Left ventricle myocardium inferior (tissue), 1 donor: ENCODE results near the gene LARGE1. TPM values are rescaled to one million over a fixed set of nuclear protein-coding genes. Genes with fewer than 3 reads are reported as not detected.
"Not testable (repeated sequence)": the region's sequence is repeated elsewhere in the genome, so short reads cannot be mapped to it uniquely, and the experiment has no call there.

ENCODE experiments used
- DNase-seq: peaks from one replicate; pipeline ENCODE4 v3.0.0-alpha.2; 2020
- H3K27ac ChIP-seq: fragments of 200-600 bp; replicated peaks from 2 replicates; pipeline ENCODE4 v1.8.0; 2021
- H3K27me3 ChIP-seq: fragments of 200-600 bp; 2 replicates; pipeline ENCODE4 v1.8.0; 2021; ENCODE audit warnings: low read depth
- H3K36me3 ChIP-seq: fragments of 200-600 bp; 2 replicates; pipeline ENCODE4 v1.8.0; 2021
- H3K4me1 ChIP-seq: fragments of 200-600 bp; 2 replicates; pipeline ENCODE4 v1.8.0; 2021
- H3K4me3 ChIP-seq: fragments of 200-600 bp; 2 replicates; pipeline ENCODE4 v1.8.0; 2021; ENCODE audit warnings: mild to moderate bottlenecking, moderate library complexity
- H3K9me3 ChIP-seq: fragments of 200-600 bp; replicated peaks from 2 replicates; pipeline ENCODE4 v1.8.0; 2021
- intact Hi-C: fragments of 100-400 bp; cut with micrococcal nuclease; formaldehyde crosslinking; loops from one replicate; pipeline ENCODE4 v1.11.0; 2022
- total RNA-seq: library from RNA; stranded (reverse); fragmentation: NEBNext Ultra II Directional; extraction: Animal tissue kit (Norgen Biotek cat#: 25700); gene quantifications from one replicate; pipeline ENCODE4 v1.2.1, GENCODE V29; 2021
- TF ChIP-seq, protein P1 (sequence below): fragments of 200-600 bp; IDR thresholded peaks from 2 replicates; pipeline ENCODE4 v1.8.0; 2021; ENCODE audit warnings: antibody characterized with exemption, mild to moderate bottlenecking, borderline replicate concordance
- donor health status: DM: no; HTN: yes; CAD: no; lungs with severe emphysema.

LARGE1 gene
- total RNA-seq, 1 donor from 2014 or later: 117 TPM

DNA sequence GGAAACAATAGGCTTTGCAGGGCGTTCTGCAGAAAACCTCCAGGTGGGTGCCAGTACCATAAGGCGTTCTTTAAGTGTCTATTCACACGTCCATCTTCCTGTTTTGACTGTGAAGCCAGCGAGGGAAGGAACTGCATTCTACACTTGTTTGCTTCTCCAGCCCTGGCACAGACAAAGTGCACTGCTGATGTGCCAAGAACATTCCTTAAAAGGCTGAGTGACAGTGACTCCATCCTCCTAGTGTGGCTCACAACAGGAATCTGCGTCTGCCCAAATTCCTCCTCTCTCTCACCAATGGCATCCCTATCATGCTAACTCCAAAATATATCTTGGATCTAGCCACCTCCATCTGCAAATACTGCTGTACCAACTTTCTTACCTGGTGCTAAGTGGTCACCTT lies 454.7 kb downstream of the LARGE1 start:
- DNase-seq: no peak
- intact Hi-C loops: no loop called here
- H3K4me1 ChIP-seq: peaks cover 40% of the 10 kb centered on the region

DNA sequence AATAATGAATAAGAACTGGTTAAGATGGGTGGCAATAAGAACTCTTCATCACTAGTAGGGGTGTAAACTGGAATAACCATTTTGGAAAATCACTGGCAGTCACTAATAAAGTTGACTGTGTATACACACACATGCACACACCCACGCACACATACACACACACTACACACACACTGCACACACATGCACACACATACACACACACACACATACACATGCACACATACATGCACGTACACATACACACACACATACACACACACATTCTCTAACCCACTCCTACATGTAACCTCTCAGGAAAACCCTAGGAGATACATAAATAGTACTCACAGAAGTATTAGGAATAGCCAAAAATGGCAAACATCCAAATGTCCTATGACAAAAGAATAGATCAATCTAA lies 455.6 kb downstream of the LARGE1 start:
- intact Hi-C loops: no loop called here

More for the DNA sequence above, 454.7 kb downstream of the LARGE1 start:
- TF ChIP-seq, protein P1, sequence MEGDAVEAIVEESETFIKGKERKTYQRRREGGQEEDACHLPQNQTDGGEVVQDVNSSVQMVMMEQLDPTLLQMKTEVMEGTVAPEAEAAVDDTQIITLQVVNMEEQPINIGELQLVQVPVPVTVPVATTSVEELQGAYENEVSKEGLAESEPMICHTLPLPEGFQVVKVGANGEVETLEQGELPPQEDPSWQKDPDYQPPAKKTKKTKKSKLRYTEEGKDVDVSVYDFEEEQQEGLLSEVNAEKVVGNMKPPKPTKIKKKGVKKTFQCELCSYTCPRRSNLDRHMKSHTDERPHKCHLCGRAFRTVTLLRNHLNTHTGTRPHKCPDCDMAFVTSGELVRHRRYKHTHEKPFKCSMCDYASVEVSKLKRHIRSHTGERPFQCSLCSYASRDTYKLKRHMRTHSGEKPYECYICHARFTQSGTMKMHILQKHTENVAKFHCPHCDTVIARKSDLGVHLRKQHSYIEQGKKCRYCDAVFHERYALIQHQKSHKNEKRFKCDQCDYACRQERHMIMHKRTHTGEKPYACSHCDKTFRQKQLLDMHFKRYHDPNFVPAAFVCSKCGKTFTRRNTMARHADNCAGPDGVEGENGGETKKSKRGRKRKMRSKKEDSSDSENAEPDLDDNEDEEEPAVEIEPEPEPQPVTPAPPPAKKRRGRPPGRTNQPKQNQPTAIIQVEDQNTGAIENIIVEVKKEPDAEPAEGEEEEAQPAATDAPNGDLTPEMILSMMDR: no peak
- Histone ChIP-seq H3K27me3 (no peaks in the 10 kb centered on the region), H3K4me3 (no peak overlapping the region), H3K9me3 (peaks cover 13% of the 10 kb centered on the region), H3K36me3 (no peaks in the 10 kb centered on the region), H3K27ac (no peak overlapping the region)

DNA sequence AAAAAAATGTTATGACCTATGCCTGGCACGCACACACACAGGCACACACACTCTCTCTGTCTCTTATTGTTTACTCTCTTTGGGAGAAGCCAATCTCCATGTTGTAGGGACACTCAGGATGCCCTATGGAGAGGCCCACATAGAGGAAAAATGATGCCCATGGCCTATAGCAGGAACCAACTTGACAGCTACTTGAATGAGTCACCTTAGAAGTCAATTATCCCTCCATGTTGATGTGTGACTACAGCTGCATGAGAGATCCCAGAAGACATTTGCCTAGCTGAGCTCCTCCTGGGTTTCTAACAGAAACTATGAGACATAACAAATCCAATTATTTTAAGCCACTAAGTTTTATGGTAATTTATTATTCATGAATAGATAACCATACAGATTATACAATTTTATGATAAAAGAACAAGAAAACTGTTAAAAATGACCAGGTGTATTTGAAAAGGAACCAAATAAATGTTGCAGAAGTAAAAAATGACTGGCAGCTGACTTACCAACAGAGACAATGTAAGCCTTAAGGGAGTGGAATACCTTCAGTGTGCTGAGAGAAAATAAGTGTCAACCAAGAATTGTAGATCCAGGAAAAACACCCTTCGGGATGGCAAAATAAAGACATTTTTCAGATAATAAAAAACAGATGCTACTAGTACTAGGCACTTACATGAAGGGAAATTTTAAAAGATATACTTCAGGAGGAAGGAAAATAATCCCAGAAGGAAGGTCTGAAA lies 458.4 kb downstream of the LARGE1 start:
- H3K9me3 ChIP-seq: peaks cover 13% of the 10 kb centered on the region
- no peaks in the 10 kb centered on the region for H3K27me3 ChIP-seq
- H3K27ac ChIP-seq: no peak overlapping the region
- H3K4me3 ChIP-seq: no peak overlapping the region
- intact Hi-C loops: no loop called here
- peaks cover 39% of the 10 kb centered on the region for H3K4me1 ChIP-seq
- TF ChIP-seq, protein P1: no peak
- no peaks in the 10 kb centered on the region for H3K36me3 ChIP-seq
- no peak for DNase-seq

More for the DNA sequence above, 455.6 kb downstream of the LARGE1 start:
- Histone ChIP-seq H3K27ac (no peak overlapping the region), H3K9me3 (peaks cover 13% of the 10 kb centered on the region), H3K27me3 (no peaks in the 10 kb centered on the region), H3K4me1 (peaks cover 47% of the 10 kb centered on the region), H3K4me3 (no peak overlapping the region), H3K36me3 (no peaks in the 10 kb centered on the region)
- DNase-seq: no peak
- TF ChIP-seq, protein P1: no peak

DNA sequence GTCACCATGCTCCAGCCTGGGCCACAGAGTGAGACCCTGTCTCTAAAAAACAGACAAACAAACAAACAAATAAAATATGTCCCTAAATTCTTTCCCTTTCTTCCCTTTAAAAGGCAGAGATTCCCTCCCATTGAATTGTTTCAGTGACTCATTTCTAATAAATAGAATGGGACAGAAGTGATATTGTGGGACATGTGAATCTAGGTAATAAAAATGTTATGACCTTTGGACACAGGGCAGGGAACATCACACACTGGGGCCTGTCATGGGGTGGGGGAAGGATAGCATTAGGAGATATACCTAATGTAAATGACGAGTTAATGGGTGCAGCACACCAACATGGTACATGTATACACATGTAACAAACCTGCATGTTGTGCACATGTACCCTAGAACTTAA lies 459.0 kb downstream of the LARGE1 start:
- intact Hi-C loops, H3K4me3 ChIP-seq, H3K27me3 ChIP-seq, H3K36me3 ChIP-seq, H3K27ac ChIP-seq, DNase-seq: not testable (repeated sequence)
- H3K9me3 ChIP-seq: peaks cover 13% of the 10 kb centered on the region
- H3K4me1 ChIP-seq: peaks cover 37% of the 10 kb centered on the region

DNA sequence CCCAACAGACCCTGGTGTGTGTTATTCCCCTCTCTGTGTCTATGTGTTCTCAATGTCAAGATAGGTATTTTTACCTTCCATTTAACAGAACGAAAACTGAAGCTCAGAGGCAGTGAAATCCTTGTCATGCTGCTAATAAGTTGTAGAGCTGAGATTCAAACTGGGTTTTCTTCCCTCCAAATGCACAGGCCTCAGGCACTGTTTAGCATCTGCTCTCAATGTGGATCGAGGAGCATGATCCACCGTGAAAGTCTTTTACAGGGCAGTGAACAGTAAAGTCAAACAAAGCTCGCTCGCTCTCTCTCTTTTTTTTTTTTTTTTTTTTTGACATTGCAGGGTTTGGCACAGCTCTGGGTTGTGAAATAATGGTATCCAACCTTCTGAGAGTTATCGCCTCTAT lies 461.1 kb downstream of the LARGE1 start:
- H3K27ac ChIP-seq: no peak overlapping the region
- H3K4me3 ChIP-seq: no peak overlapping the region
- DNase-seq: no peak
- H3K36me3 ChIP-seq: no peaks in the 10 kb centered on the region
- intact Hi-C loops: no loop called here
- H3K27me3 ChIP-seq: no peaks in the 10 kb centered on the region
- peaks cover 13% of the 10 kb centered on the region for H3K9me3 ChIP-seq
- TF ChIP-seq, protein P1: no peak
- peaks cover 22% of the 10 kb centered on the region for H3K4me1 ChIP-seq

DNA sequence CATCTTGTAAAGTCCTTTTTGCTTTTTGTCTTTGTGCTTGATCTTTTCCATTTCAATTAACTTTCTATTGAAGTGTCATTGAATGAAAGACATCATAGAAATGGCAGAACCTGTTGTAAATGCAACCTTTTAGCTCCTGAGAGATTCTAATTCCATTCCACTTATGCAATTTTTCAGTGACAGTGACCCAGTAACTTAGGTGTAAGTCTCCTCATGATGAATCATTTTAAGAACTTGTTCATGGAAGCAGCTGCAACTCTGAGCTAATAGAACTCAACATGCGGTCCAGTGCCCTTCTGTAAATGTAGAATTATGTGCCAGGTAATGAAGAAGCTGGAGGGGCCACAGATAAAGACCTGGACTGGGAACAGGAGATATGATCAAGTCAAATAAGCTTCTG lies 463.8 kb downstream of the LARGE1 start:
- Histone ChIP-seq H3K27me3 (no peaks in the 10 kb centered on the region), H3K36me3 (no peaks in the 10 kb centered on the region), H3K9me3 (peaks cover under 1% of the 10 kb centered on the region), H3K27ac (no peak overlapping the region), H3K4me1 (peaks cover 36% of the 10 kb centered on the region), H3K4me3 (no peak overlapping the region)
- TF ChIP-seq, protein P1: no peak
- intact Hi-C loops: no loop called here
- DNase-seq: no peak
